ENCODE measurements around the gene CMTM4.

- TF ChIP-seq CTCF (IDR thresholded peaks at IDR 0.05) (no peak), EP300 (IDR thresholded peaks at IDR 0.05) (no peak)
These were observed 35.9 kb downstream of the CMTM4 start for GRCh38 chr16:66660422-66661209.

Measured in suprapubic skin (tissue), 3 donors.